Fibroblast of the aortic adventitia (primary cell): ENCODE results near the gene RDM1. TPM values are rescaled to one million over a fixed set of nuclear protein-coding genes. Genes with fewer than 3 reads are reported as not detected.
"Not testable (repeated sequence)": the region's sequence is repeated elsewhere in the genome, so short reads cannot be mapped to it uniquely, and the experiment has no call there.

Source experiments
- DNase-seq: peaks from one replicate; pipeline ENCODE4 v3.0.0-alpha.2; 2010; ENCODE audit warnings: low read depth
- H3K4me3 ChIP-seq: 2 replicates; pipeline ENCODE4 v1.5.1; 2011; ENCODE audit warnings: low read depth, mild to moderate bottlenecking, control low read depth, low read length, moderate library complexity
- total RNA-seq: library from RNA; depleted of rRNA; stranded (reverse); fragments of >200 nt; gene quantifications from 2 replicates; pipeline ENCODE4 v1.2.3, GENCODE V29; 2012; ENCODE audit warnings: low replicate concordance
- TF ChIP-seq, protein P1 (sequence below): IDR thresholded peaks from 2 replicates; pipeline ENCODE4 v1.5.1; 2011; ENCODE audit warnings: mild to moderate bottlenecking, low read length, control low read depth, inconsistent platforms; ENCODE audit not compliant: insufficient read depth

The RDM1 gene
- total RNA-seq, 1 donor = 0.45 TPM

DNA sequence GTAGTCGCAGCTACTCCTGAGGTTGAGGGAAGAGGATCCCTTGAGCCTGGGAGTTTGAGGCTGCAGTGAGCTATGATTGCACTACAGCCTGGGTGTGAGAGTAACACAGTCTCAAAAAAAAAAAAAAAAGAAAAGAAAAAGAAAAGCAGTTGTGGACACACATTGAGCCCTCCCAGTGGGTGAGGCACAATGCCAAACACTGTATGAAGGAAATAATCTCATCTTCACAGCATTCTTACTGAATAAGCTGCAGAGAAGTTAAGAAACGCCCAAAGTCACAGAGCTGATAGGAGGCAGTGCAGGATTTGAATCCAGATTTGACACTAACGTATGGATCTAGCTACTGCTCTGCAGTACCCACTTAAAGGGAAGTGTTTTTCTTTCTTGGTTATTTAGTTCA, 18.8 kb upstream of the RDM1 start:
- H3K4me3 ChIP-seq = no peak overlapping the region
- TF ChIP-seq, protein P1, sequence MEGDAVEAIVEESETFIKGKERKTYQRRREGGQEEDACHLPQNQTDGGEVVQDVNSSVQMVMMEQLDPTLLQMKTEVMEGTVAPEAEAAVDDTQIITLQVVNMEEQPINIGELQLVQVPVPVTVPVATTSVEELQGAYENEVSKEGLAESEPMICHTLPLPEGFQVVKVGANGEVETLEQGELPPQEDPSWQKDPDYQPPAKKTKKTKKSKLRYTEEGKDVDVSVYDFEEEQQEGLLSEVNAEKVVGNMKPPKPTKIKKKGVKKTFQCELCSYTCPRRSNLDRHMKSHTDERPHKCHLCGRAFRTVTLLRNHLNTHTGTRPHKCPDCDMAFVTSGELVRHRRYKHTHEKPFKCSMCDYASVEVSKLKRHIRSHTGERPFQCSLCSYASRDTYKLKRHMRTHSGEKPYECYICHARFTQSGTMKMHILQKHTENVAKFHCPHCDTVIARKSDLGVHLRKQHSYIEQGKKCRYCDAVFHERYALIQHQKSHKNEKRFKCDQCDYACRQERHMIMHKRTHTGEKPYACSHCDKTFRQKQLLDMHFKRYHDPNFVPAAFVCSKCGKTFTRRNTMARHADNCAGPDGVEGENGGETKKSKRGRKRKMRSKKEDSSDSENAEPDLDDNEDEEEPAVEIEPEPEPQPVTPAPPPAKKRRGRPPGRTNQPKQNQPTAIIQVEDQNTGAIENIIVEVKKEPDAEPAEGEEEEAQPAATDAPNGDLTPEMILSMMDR = no peak
- no peak for DNase-seq

- no peak for DNase-seq
- TF ChIP-seq, protein P1 = no peak
- no peak overlapping the region for H3K4me3 ChIP-seq
These were observed 17.5 kb upstream of the RDM1 start for GRCh38 chr17:35948092-35948491.

DNA sequence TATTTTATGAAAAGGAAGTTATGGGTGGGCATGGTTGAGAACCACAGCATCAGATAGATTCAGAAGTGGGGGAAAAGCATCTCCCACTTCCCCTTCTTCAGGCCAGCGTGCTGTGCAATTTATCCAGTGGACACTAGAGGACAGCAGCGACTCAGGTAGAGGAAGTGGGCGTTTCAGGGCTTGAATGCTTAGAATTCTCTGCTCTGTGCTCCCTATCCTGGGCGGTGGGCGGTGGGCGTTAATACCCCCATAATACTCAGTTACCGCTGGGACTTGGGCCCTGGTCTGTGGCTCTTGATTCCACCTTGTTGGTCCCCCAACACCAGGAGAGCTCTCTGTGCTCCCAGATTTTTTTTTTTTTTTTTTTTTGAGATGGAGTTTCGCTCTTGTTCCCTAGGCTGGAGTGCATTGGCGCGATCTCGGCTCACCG, 16.6 kb upstream of the RDM1 start:
- TF ChIP-seq, protein P1 = peak; percentile 88
- DNase-seq = peak; percentile 38
- H3K4me3 ChIP-seq = peak overlapping the region; percentile 13

- no peak for DNase-seq
- H3K4me3 ChIP-seq = no peak overlapping the region
- TF ChIP-seq, protein P1 = no peak
These were observed 13.6 kb upstream of the RDM1 start for GRCh38 chr17:35944151-35944550.

DNA sequence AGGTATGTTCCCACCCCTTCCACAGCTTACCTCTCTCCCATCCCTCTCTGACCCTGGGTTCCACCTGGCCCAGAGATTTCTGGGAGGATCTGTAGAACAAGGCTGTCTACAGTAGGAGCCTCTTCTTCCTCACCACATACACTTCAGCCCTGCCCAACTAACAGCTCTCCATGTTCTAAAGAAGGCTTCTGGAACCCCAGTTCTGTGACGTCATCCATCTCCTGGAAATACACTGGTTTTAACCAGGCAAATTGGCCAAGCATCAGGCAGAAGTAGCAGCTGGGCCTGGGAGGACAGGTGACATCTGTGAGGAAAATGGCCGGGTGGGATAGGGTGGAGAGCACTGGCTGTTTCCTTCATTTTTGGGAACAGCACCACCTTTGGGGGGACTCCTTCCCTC, 13.0 kb upstream of the RDM1 start, which contains the start of gene LYZL6:
Gene LYZL6, minus strand, starts transcription at position 177 of the 400 bp plus-strand sequence. CDS start 4,357 bp downstream, outside the sequence.
- no peak for DNase-seq
- no peak within 1 kb of the TSS for H3K4me3 ChIP-seq
- TF ChIP-seq, protein P1 = no peak

DNA sequence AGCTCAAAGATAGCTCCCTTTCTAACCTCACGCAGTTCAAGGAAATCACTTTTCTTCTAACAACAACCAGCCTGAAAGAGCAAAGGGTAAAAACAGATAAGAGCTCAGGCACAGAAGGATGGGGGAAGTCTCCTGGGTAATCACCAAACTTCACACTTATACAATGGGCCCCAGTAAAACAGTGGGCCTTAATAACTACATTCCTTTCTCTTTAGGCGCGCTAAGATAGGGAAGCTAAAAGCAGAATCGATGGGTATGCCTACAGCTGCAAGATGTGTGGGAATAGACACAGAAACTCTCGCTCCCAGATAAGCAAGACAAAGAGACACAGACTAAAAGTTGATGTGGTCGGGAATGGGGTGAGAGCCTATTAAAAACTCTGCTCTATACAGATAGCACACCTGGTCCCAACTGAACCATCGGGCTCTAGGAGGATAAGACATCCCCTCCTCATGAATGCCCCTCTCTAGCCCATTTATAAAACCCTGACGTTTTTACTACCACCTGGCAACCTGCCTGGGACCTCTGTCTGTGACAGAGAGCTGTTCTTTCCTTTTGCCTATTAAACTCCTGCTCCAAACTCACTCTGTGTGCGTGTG, 12.1 kb upstream of the RDM1 start:
- no peak overlapping the region for H3K4me3 ChIP-seq
- TF ChIP-seq, protein P1 = no peak
- DNase-seq = no peak

GRCh38 chr17:35938492-35938891, 7.9 kb upstream of the RDM1 start:
- H3K4me3 ChIP-seq, DNase-seq: not testable (repeated sequence)
